SU-DHL-6 (cell line): Measurements from ENCODE around the gene MIGA2.

Source experiments
- H2AFZ ChIP-seq: fragments of 200-600 bp; sonication (generic); 2 replicates; pipeline ENCODE4 v1.6.1; 2014; ENCODE audit warnings: low read depth, mild to moderate bottlenecking, moderate library complexity, mixed read lengths, antibody characterized with exemption, low read length; ENCODE audit not compliant: severe bottlenecking
- H3F3A ChIP-seq: fragments of 200-600 bp; shearing (Covaris generic); 2 replicates; pipeline ENCODE4 v1.6.0; 2016; ENCODE audit warnings: antibody characterized with exemption, mild to moderate bottlenecking; ENCODE audit not compliant: insufficient read depth
- H3K27ac ChIP-seq: fragments of 200-600 bp; sonication (generic); 2 replicates; pipeline ENCODE4 v1.5.1; 2016; ENCODE audit warnings: low read depth, mild to moderate bottlenecking, low read length, moderate library complexity, mixed read lengths
- H3K27me3 ChIP-seq: fragments of 200-600 bp; sonication (generic), shearing (Covaris generic); 2 replicates; pipeline ENCODE4 v1.6.0; 2014; ENCODE audit warnings: mild to moderate bottlenecking, low read length
- H3K36me3 ChIP-seq: fragments of 200-600 bp; sonication (generic); 2 replicates; pipeline ENCODE4 v1.6.1; 2014; ENCODE audit warnings: mild to moderate bottlenecking, low read length, mixed read lengths
- H3K4me2 ChIP-seq: fragments of 300-600, 200-600 bp; shearing (Covaris generic), sonication (generic); 2 replicates; pipeline ENCODE4 v1.6.0; 2014; ENCODE audit warnings: low read length, low read depth, mild to moderate bottlenecking; ENCODE audit not compliant: poor library complexity, severe bottlenecking
- H3K4me3 ChIP-seq: fragments of 200-600 bp; sonication (generic); 2 replicates; pipeline ENCODE4 v1.5.1; 2014; ENCODE audit warnings: antibody characterized with exemption, low read length, mild to moderate bottlenecking, mixed read lengths; ENCODE audit not compliant: insufficient read depth, poor library complexity, severe bottlenecking
- H3K79me2 ChIP-seq: fragments of 200-600 bp; sonication (generic); 2 replicates; pipeline ENCODE4 v1.6.1; 2014; ENCODE audit warnings: mild to moderate bottlenecking, low read length, moderate library complexity; ENCODE audit not compliant: insufficient read depth
- H3K9ac ChIP-seq: fragments of 200-600 bp; sonication (generic); 2 replicates; pipeline ENCODE4 v1.7.0; 2014; ENCODE audit warnings: mild to moderate bottlenecking, low read length
- H3K9me2 ChIP-seq: fragments of 200-600 bp; sonication (generic); replicated peaks from 2 replicates; pipeline ENCODE4 v1.6.1; 2014; ENCODE audit warnings: low read length; ENCODE audit not compliant: insufficient read depth
- H3K9me3 ChIP-seq: fragments of 200-600 bp; sonication (generic); 2 replicates; pipeline ENCODE4 v1.6.1; 2014; ENCODE audit warnings: low read length, mixed read lengths; ENCODE audit not compliant: insufficient read depth
- H4K20me1 ChIP-seq: fragments of 200-600 bp; sonication (generic); 2 replicates; pipeline ENCODE4 v1.6.1; 2014; ENCODE audit warnings: low read depth, mild to moderate bottlenecking, antibody characterized with exemption, low read length, moderate library complexity, mixed read lengths
- EZH2phosphoT487 ChIP-seq: fragments of 200-600 bp; sonication (generic), shearing (Covaris generic); conservative IDR thresholded peaks from 2 replicates; pipeline ENCODE4 v1.6.1; 2018; ENCODE audit warnings: mild to moderate bottlenecking, antibody characterized with exemption, low read length, moderate library complexity, mixed read lengths
- TF ChIP-seq, protein P1 (sequence below): fragments of 200-600 bp; sonication (generic); IDR thresholded peaks from one replicate; pipeline ENCODE4 v1.5.1; 2017; ENCODE audit warnings: antibody characterized with exemption, mild to moderate bottlenecking, low read length, moderate library complexity; ENCODE audit not compliant: insufficient read depth, poor library complexity, severe bottlenecking

The MIGA2 gene

DNA sequence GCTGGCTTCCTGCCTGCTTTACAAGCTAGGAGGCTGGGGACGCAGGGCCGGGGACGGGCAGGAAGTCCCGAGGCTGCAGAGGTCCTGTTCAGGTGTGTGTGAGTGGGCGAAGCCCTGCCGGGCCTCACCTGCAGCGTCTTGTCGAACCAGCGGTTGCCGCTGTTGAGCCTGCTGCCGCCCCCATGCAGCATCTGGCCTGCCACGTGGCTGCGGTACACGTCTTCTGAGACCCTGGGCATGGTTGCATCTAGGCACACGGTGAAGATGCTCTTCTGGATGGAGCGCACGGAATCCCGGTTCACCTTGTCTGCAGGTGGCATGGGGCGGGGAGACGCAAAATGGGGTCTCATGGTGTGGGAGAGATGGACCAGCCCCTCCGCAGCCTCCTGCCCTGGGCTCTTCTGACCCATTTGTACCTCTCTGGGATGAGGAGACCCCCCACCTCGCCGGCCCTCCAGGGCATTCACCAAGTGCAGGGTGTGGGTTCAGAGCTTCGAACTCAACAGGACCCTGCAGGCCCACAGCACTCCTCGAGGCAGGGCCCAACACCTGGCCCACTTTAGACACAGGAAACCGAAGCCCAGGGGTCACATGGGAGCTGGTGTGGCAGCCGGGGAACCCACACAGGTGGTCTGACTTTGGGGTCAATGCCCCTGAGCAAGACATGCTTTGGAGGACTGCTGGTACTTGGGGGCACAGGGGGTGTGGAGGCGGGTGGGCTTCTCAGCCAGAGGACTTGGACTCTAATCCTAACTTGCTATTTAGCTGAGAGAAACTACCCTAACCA lies 64.2 kb downstream of the MIGA2 start:
- no peak overlapping the region for H3K27ac ChIP-seq
- no peaks in the 10 kb centered on the region for H3K27me3 ChIP-seq
- H3K9me2 ChIP-seq: no peaks in the 10 kb centered on the region
- no peaks in the 10 kb centered on the region for H3K36me3 ChIP-seq
- H3K9ac ChIP-seq: no peak overlapping the region
- no peaks in the 10 kb centered on the region for H3K79me2 ChIP-seq
- no peak overlapping the region for H2AFZ ChIP-seq
- no peaks in the 10 kb centered on the region for H4K20me1 ChIP-seq
- no peak overlapping the region for H3K4me2 ChIP-seq
- no peaks in the 10 kb centered on the region for H3F3A ChIP-seq
- H3K4me3 ChIP-seq: no peak overlapping the region
- TF ChIP-seq, protein P1, sequence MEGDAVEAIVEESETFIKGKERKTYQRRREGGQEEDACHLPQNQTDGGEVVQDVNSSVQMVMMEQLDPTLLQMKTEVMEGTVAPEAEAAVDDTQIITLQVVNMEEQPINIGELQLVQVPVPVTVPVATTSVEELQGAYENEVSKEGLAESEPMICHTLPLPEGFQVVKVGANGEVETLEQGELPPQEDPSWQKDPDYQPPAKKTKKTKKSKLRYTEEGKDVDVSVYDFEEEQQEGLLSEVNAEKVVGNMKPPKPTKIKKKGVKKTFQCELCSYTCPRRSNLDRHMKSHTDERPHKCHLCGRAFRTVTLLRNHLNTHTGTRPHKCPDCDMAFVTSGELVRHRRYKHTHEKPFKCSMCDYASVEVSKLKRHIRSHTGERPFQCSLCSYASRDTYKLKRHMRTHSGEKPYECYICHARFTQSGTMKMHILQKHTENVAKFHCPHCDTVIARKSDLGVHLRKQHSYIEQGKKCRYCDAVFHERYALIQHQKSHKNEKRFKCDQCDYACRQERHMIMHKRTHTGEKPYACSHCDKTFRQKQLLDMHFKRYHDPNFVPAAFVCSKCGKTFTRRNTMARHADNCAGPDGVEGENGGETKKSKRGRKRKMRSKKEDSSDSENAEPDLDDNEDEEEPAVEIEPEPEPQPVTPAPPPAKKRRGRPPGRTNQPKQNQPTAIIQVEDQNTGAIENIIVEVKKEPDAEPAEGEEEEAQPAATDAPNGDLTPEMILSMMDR: no peak
- no peak for TF ChIP-seq EZH2phosphoT487
- no peaks in the 10 kb centered on the region for H3K9me3 ChIP-seq

DNA sequence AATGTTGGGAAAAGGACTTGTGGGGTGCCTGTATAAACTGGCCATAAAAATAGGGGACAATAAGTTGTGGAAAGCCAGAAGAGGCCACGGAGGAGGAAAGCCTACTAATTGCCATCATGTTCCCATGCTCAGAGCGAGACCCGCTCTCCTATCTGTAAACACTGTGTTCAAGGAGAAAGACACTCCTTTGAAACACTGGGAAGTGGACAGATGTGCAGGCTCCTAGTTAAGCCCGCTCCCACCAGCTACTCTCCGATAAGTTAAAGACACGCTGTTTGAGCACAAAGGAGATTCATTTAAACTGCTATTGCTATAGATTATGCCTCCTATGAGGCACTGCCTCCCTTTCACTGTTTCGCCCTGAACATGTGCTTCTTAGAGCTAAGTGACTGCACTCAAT lies 64.9 kb downstream of the MIGA2 start:
- Histone ChIP-seq H3K9me2 (no peaks in the 10 kb centered on the region), H3F3A (no peaks in the 10 kb centered on the region), H3K4me2 (no peak overlapping the region), H3K79me2 (no peaks in the 10 kb centered on the region), H3K36me3 (no peaks in the 10 kb centered on the region), H3K27me3 (no peaks in the 10 kb centered on the region), H2AFZ (no peak overlapping the region), H3K27ac (no peak overlapping the region), H3K4me3 (no peak overlapping the region), H4K20me1 (no peaks in the 10 kb centered on the region), H3K9ac (no peak overlapping the region), H3K9me3 (no peaks in the 10 kb centered on the region)
- TF ChIP-seq, protein P1: no peak

DNA sequence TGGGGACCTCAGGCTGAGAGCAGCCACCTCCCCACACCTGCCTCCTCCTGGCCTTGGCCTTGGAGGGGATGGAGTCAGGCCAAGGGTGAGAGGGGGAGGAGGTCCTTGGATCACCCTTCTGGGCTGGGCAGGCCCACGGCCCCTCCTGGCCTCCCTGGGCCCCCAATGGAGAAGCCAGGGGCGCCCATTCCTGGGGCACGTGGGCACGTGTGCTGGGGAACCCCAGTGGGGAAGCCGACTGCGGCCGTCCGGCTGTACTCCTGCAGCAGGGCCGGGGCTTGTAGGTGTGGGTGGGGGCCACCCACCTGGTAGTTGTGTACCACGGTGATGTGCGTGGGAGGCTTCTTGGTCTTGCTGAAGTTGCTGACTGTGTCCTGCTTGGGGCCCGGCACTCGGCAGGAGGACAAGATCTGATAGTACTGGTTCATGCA lies 65.7 kb downstream of the MIGA2 start:
- Histone ChIP-seq H4K20me1 (no peaks in the 10 kb centered on the region), H3K9me2 (no peaks in the 10 kb centered on the region), H3K36me3 (no peaks in the 10 kb centered on the region), H3K27me3 (no peaks in the 10 kb centered on the region), H3F3A (no peaks in the 10 kb centered on the region), H3K4me2 (no peak overlapping the region), H3K27ac (no peak overlapping the region), H3K79me2 (no peaks in the 10 kb centered on the region), H3K4me3 (no peak overlapping the region), H3K9me3 (no peaks in the 10 kb centered on the region), H2AFZ (no peak overlapping the region), H3K9ac (no peak overlapping the region)
- no peak for TF ChIP-seq EZH2phosphoT487
- TF ChIP-seq, protein P1: no peak
